Myocyte (in vitro differentiated cells): ENCODE measurements around the gene RHEX. TPM values are rescaled to one million over a fixed set of nuclear protein-coding genes. Genes with fewer than 3 reads are reported as not detected.
"Not testable (repeated sequence)": the region's sequence is repeated elsewhere in the genome, so short reads cannot be mapped to it uniquely, and the experiment has no call there.

ENCODE experiments used
- DNase-seq: peaks from one replicate; pipeline ENCODE4 v3.0.0-alpha.2; 2012; ENCODE audit warnings: low read depth
- polyA plus RNA-seq: library from polyadenylated mRNA; unstranded; fragments of >200 nt; gene quantifications from one replicate; pipeline ENCODE4 v1.2.1, GENCODE V29; 2012; ENCODE audit warnings: missing spikeins
- total RNA-seq: library from RNA; depleted of rRNA; stranded (reverse); fragments of >200 nt; gene quantifications from 2 replicates; pipeline ENCODE4 v1.2.3, GENCODE V29; 2014

Gene RHEX
- not detected in 2 replicates for total RNA-seq
- not detected for polyA plus RNA-seq

DNA sequence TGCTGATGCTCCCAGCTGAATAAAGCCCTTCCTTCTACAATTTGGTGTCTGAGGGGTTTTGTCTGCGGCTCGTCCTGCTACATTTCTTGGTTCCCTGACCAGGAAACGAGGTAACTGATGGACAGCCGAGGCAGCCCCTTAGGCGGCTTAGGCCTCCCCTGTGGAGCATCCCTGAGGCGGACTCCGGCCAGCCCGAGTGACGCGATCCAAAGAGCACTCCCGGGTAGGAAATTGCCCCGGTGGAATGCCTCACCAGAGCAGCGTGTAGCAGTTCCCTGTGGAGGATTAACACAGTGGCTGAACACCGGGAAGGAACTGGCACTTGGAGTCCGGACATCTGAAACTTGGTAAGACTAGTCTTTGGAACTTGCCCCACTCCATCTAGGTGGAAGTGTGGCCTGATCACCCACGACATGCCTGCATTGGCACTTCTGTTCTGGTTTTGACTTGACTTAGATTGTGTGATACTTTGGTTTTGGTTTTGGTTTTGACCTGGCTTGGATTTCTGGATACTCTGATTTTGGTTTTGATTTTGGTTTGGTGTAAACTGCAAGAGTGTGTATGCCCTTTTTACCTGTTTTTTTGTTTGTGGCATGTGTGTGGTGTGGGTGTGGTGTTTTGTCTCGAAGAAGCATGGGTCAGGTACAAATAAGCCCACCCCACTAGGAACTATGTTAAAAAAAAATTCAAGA, at the start of gene RHEX:
TSS of gene RHEX (plus strand) at position 255 of the 692 bp plus-strand sequence. CDS start 44,656 bp downstream, outside the sequence.
- not testable (repeated sequence) for DNase-seq

- no peak for DNase-seq
Measured at GRCh38 chr1:206003854-206004800, 48.8 kb upstream of the RHEX start.

GRCh38 chr1:206004826-206005225, 48.1 kb upstream of the RHEX start:
- DNase-seq: no peak

- no peak for DNase-seq
Measured at GRCh38 chr1:206005234-206005633, 47.7 kb upstream of the RHEX start.

- DNase-seq: no peak
Measured at GRCh38 chr1:206005778-206006180, 47.2 kb upstream of the RHEX start.

DNA sequence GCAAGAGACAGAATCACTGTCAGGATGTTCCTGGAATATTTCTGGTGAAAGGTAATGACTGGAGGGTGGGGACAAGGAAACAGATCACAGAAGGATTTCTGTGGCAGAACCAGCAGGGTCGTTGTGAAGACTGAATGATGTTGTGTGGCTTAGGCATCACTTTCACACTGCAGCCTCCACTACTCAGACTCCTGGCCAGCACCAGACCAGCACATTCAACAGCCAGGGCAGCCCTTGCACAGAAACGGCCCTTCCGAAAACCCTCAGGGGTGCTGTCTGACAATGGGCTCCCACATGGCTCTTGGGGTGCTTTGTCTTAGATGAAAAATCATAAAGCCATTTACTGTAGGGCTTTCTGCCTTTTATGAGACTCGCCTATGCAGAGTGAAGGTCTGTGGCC, 46.0 kb upstream of the RHEX start:
- DNase-seq: no peak

- DNase-seq: peak; percentile 12
Measured at GRCh38 chr1:206010060-206010459, 42.9 kb upstream of the RHEX start.

DNA sequence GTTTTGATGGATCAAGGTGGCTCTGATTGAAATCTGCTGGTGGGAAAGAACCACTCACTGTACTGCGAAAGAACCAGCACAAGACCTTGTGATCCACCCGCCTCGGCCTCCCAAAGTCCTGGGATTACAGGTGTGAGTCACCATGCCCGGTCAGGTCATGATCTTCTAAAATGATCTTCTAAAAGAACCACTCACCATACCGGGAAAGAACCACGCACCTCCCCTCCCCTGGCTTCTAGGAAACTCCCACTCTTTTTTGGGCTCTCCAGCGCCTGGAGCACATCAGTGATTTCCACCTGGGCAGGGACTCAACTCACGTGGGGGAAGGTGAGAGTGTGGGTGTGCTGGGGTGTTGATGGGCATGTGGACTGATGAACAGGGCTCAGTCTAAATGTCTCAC, 41.9 kb upstream of the RHEX start:
- no peak for DNase-seq

DNA sequence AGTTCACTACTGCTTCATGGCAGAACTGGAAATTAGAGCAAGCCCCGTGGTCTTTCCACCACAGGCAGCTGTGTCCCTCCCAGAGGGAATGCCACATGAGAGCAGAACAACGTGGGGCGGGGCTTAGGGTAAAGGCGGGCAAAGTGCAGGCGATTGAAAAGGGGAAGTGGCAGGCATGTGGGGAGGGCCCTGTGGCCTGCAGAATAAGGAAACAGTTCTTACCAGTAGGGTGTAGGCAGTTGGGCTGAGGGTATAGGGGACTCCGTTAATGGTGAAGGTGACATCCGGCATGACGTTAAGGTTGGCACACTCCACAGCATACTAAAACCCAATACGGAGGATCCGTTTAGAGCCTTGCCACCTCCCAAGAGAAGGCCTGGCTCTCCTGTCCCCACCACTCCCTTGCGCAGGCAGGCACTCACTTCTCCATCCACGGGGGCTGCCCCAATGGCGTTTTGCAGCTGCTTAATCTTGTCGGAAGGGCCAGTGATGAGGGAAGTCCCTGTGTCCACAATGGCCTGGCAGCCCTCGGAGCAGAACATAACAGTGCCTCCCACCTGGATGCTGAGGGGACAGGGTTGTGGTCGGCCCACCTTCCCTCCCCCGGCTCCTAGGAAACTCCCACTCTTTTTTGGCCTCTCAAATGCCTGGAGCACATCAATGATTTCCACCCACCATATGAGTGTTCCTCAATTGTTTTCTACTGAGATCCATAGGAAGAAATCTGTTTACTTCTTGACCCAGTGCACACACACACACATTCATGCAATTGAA, 40.7 kb upstream of the RHEX start:
- peak; percentile 86 for DNase-seq

- no peak for DNase-seq
Measured at GRCh38 chr1:206013026-206013795, 39.8 kb upstream of the RHEX start.

GRCh38 chr1:206014601-206015000, 38.4 kb upstream of the RHEX start:
- DNase-seq: no peak

DNA sequence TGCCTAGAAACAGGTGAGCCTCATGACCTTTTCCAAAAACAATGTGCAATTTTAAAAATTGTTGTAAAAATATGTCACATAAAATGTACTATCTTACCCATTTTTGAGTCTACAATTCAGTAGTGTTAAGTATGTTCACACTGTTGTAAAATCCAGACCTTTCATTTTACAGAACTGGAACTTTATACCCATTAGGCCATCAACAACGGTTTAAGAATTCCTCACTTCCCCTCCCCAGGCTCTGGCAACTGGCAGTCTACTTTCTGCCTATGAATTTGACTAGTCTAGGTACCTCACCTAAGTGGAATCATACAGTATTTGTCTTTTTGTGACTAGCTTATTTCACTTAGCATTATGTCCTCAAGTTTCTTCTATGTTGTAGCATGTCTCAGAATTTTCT, 37.9 kb upstream of the RHEX start:
- DNase-seq: no peak

GRCh38 chr1:206020393-206021007, 32.5 kb upstream of the RHEX start:
- no peak for DNase-seq

DNA sequence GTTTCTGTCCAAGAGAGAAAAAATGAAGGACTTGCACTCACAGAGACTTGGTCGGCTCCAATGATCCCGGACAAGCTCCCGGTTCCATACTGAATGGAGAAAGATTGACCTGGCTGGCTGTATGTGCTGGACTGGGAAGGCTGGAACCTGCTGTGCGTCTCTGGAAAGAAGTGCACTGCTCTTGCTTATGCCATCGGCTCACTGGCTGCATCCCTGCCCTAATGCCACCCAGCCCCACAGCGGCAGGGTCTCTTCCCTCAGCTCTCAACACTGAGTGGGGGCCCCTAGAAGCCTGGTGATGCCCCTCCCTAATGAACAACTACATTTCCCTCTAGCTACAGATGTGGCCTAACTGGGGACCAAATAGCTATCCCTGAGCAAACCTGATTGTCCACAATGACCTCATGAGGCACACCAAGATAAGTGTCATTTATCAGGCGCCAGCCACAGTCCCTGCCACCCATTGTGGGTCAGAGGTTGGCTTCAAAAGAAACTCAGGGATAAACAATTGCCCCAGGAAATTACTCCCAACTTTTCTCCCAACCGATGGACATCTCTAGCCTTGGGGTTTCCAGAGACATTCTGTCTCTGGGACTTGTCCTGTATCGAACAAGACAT, 31.9 kb upstream of the RHEX start:
- DNase-seq: no peak

DNA sequence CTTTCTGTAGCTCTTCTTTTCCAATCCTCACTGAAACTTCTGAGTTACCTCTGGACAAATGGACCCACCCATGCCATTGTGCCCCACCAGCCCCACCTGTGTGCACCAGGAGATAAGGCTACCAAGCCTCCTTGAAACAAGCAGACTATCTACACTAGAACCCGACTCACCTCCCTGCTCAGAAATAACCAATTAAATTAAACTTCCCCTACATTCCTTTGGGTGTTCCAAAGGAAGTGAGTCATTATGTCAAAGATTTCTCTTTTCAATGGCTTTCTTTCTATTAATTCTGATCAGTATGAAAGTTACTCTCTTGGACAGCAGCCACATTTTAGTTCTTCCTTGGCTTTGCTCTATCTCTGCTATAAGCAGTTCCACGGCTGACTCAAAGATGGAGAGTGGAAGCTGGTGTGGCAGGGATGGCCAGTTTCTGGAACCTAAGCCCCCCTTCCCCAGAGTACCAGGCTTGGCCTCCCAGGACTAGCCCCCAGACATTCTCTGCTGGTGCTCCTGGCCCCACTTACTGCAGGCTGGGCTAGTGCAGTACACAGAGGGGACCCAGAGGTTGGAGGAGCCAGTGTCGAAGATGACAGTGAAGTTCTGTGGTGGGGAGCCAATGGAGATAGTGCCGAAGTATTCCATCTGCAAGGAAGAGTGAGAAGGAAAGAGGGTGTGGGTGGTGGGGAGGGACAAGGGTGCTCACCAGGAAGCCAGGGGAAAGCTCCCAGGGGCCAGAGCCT, 31.2 kb upstream of the RHEX start:
- no peak for DNase-seq

DNA sequence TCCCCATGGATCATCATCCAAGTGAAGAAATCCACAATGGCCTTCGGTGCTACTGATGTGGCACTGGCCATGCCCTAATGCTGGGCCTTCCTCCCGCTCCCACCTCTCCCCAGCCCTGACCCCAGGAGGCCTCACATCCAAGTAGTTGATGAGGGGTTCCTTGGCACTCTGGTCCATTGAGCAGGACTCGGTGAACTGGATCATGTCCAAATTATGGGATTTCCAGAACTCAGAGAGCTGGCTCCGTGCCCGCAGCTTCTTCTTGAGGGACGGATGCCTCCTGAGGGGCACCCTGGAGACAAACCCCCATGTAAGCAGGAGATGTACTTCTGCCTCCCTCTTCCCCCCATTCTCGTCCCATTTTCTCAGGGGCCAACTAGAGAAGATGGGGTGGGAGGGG, 30.2 kb upstream of the RHEX start:
- DNase-seq: no peak

GRCh38 chr1:206023695-206024094, 29.3 kb upstream of the RHEX start, which contains the start of gene CTSE:
Gene CTSE (minus strand): TSS chr1:206023895. CDS start chr1:206023791, 104 bp downstream.
- no peak for DNase-seq

DNA sequence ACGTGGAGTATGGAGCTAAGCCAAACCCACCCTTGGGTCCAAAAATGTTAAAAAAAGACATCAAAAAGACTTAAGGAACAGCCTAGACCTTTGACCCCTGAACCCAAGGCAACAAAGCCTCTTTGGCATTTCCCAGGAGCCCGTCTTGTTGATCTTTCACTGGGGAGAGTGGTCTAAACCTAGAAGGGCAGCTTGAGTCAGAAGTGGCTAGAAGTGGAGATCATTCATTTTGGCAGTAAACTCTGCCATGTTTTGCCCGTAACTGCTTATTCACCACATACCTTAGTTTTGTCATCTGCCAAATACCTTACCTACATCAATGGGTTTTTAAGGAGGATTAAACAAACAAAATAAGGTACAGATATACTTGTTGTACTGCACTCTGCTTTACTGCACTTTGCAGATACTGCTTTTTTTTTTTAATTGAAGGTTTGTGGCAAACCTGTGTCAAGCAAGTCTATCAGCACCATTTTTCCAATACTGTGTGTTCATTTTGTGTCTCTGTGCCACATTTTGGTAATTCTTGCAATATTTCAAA, 27.6 kb upstream of the RHEX start:
- DNase-seq: no peak

GRCh38 chr1:206029484-206029883, 23.5 kb upstream of the RHEX start:
- DNase-seq: no peak
